ENCODE measurements around the gene YPEL2.
"Not testable (repeated sequence)": the region's sequence is repeated elsewhere in the genome, so short reads cannot be mapped to it uniquely, and the experiment has no call there.

YPEL2 gene

GRCh38 chr17:59375857-59376256 lies 44.4 kb downstream of the YPEL2 start:
- DNase-seq (ENCODE audit: low read depth in 3 of 3, low spot score in 1 of 3) = no peak

- no peak for DNase-seq (ENCODE audit: low read depth in 3 of 3, low spot score in 1 of 3)
These were observed 45.1 kb downstream of the YPEL2 start for GRCh38 chr17:59376506-59376905.

- no peak for DNase-seq (ENCODE audit: low read depth in 3 of 3, low spot score in 1 of 3)
These were observed 46.0 kb downstream of the YPEL2 start for GRCh38 chr17:59377410-59377809.

- DNase-seq (ENCODE audit: low read depth in 3 of 3, low spot score in 1 of 3) = no peak
These were observed 47.2 kb downstream of the YPEL2 start for GRCh38 chr17:59378675-59379074.

- DNase-seq (ENCODE audit: low read depth in 3 of 3, low spot score in 1 of 3) = no peak
These were observed 49.0 kb downstream of the YPEL2 start for GRCh38 chr17:59380474-59380873.

- no peak for DNase-seq (ENCODE audit: low read depth in 3 of 3, low spot score in 1 of 3)
These were observed 50.5 kb downstream of the YPEL2 start for GRCh38 chr17:59381716-59382570.

GRCh38 chr17:59383893-59384292 lies 52.4 kb downstream of the YPEL2 start:
- no peak for DNase-seq (ENCODE audit: low read depth in 3 of 3, low spot score in 1 of 3)

GRCh38 chr17:59387351-59388068 lies 56.1 kb downstream of the YPEL2 start:
- no peak for DNase-seq (ENCODE audit: low read depth in 3 of 3, low spot score in 1 of 3)

GRCh38 chr17:59388069-59388556 lies 56.7 kb downstream of the YPEL2 start:
- no peak for DNase-seq (ENCODE audit: low read depth in 3 of 3, low spot score in 1 of 3)

GRCh38 chr17:59389066-59389465 lies 57.6 kb downstream of the YPEL2 start:
- DNase-seq (ENCODE audit: low read depth in 3 of 3, low spot score in 1 of 3) = no peak

- no peak for DNase-seq (ENCODE audit: low read depth in 3 of 3, low spot score in 1 of 3)
These were observed 59.6 kb downstream of the YPEL2 start for GRCh38 chr17:59391021-59391420.

- DNase-seq (ENCODE audit: low read depth in 3 of 3, low spot score in 1 of 3) = no peak
These were observed 61.7 kb downstream of the YPEL2 start for GRCh38 chr17:59392973-59393679.

GRCh38 chr17:59393742-59394410 lies 62.4 kb downstream of the YPEL2 start:
- not testable (repeated sequence) for DNase-seq (ENCODE audit: low read depth in 3 of 3, low spot score in 1 of 3)

- no peak for DNase-seq (ENCODE audit: low read depth in 3 of 3, low spot score in 1 of 3)
These were observed 64.8 kb downstream of the YPEL2 start for GRCh38 chr17:59396134-59396826.

- no peak for DNase-seq (ENCODE audit: low read depth in 3 of 3, low spot score in 1 of 3)
These were observed 66.0 kb downstream of the YPEL2 start for GRCh38 chr17:59397316-59398073.

- no peak for DNase-seq (ENCODE audit: low read depth in 3 of 3, low spot score in 1 of 3)
These were observed 68.5 kb downstream of the YPEL2 start for GRCh38 chr17:59399914-59400313.

- no peak for DNase-seq (ENCODE audit: low read depth in 3 of 3, low spot score in 1 of 3)
These were observed 69.4 kb downstream of the YPEL2 start for GRCh38 chr17:59400858-59401257.

GRCh38 chr17:59401274-59401673 lies 69.8 kb downstream of the YPEL2 start:
- DNase-seq (ENCODE audit: low read depth in 3 of 3, low spot score in 1 of 3) = no peak

GRCh38 chr17:59401725-59402124 lies 70.3 kb downstream of the YPEL2 start:
- DNase-seq (ENCODE audit: low read depth in 3 of 3, low spot score in 1 of 3) = no peak

GRCh38 chr17:59402760-59403159 lies 71.3 kb downstream of the YPEL2 start:
- no peak for DNase-seq (ENCODE audit: low read depth in 3 of 3, low spot score in 1 of 3)
